Astrocyte (in vitro differentiated cells and primary cell): Measurements from ENCODE around the gene SCARF2.
A peak's percentile ranks its signal among the peaks of the same experiment; 100 is the strongest.

Source experiments
- EZH2 ChIP-seq: IDR thresholded peaks from 2 replicates; pipeline ENCODE4 v1.6.1; 2012; ENCODE audit warnings: mild to moderate bottlenecking, low read length, inconsistent platforms; ENCODE audit not compliant: insufficient read depth
- TF ChIP-seq, protein P1 (sequence below): IDR thresholded peaks from 2 replicates; pipeline ENCODE4 v1.5.1; 2011; ENCODE audit warnings: low read depth, mild to moderate bottlenecking, inconsistent platforms, low read length, moderate library complexity; ENCODE audit not compliant: insufficient read depth

- TF ChIP-seq, protein P1, sequence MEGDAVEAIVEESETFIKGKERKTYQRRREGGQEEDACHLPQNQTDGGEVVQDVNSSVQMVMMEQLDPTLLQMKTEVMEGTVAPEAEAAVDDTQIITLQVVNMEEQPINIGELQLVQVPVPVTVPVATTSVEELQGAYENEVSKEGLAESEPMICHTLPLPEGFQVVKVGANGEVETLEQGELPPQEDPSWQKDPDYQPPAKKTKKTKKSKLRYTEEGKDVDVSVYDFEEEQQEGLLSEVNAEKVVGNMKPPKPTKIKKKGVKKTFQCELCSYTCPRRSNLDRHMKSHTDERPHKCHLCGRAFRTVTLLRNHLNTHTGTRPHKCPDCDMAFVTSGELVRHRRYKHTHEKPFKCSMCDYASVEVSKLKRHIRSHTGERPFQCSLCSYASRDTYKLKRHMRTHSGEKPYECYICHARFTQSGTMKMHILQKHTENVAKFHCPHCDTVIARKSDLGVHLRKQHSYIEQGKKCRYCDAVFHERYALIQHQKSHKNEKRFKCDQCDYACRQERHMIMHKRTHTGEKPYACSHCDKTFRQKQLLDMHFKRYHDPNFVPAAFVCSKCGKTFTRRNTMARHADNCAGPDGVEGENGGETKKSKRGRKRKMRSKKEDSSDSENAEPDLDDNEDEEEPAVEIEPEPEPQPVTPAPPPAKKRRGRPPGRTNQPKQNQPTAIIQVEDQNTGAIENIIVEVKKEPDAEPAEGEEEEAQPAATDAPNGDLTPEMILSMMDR = peak; percentile 92
- no peak for TF ChIP-seq EZH2
Observed at GRCh38 chr22:20456064-20456721, 18.6 kb upstream of the SCARF2 start.
